Ovary (tissue), 10 donors: ENCODE measurements around the gene MYMX. TPM values are rescaled to one million over a fixed set of nuclear protein-coding genes. Genes with fewer than 3 reads are reported as not detected.

Source experiments
- DNase-seq, 5 donors: peaks; one replicate each; pipeline ENCODE4 v3.0.0-alpha.2; 2019 to 2020
- H3K27ac ChIP-seq, 2 donors: fragments of 200-600 bp; one replicate each; pipeline versions ENCODE4 v1.5.1 to v1.8.0; 2019 to 2022
- H3K27me3 ChIP-seq: fragments of 200-600 bp; one replicate; pipeline ENCODE4 v1.8.0; 2022
- H3K36me3 ChIP-seq: fragments of 200-600 bp; sonication (generic); one replicate; pipeline ENCODE4 v1.5.1; 2019
- H3K4me1 ChIP-seq: one replicate; pipeline ENCODE4 v1.8.1; 2013; ENCODE audit warnings: mild to moderate bottlenecking, moderate library complexity; ENCODE audit not compliant: insufficient read depth
- H3K4me3 ChIP-seq: fragments of 200-600 bp; sonication (generic); one replicate; pipeline ENCODE4 v1.5.1; 2017
- H3K9me3 ChIP-seq, 2 donors: fragments of 200-600 bp in 1 of 2; sonication (generic) in 1 of 2; one replicate each; pipeline versions ENCODE4 v1.5.1 to v1.8.1; 2013 to 2019; ENCODE audit warnings: mild to moderate bottlenecking in 1 of 2, moderate library complexity in 1 of 2
- EP300 ChIP-seq: sonication (generic); formaldehyde crosslinking; IDR thresholded peaks from one replicate; pipeline ENCODE4 v1.6.1; 2017; ENCODE audit warnings: antibody characterized with exemption
- POLR2A ChIP-seq: fragments of 450-650 bp; IDR thresholded peaks from one replicate; pipeline ENCODE4 v1.6.1; 2017; ENCODE audit warnings: antibody characterized with exemption, mild to moderate bottlenecking, moderate library complexity
- WGBS, 3 donors: extraction: QIAGEN DNeasy Blood & Tissue Kit in 1 of 3; methylation state at CpG; one replicate each; pipeline versions ENCODE4 v1.1.5 to v1.1.7; 2013 to 2017; 5-methylcytosine and 5-hydroxymethylcytosine counted together
- intact Hi-C, 4 donors: fragments of 100-400 bp; cut with DNase I; formaldehyde crosslinking; loops; one replicate each; pipeline versions ENCODE4 v1.11.0 to v1.15.1; 2022 to 2023
- long read RNA-seq, 3 donors: library from polyadenylated mRNA in 2 of 3; unstranded in 2 of 3; transcript quantifications; one replicate each; pipeline ENCODE4 v2.0.0 and lab custom pipeline, GENCODE V29; 2021 to 2026
- polyA plus RNA-seq, 2 donors: library from polyadenylated mRNA; stranded (reverse); fragments of 200-250 nt in 1 of 2; fragments of 350-450 nt in 1 of 2; fragmentation: Illumina TruSeq in 1 of 2; extraction: RNeasy Lipid Tissue Mini Kit (QIAGEN cat#74804) in 1 of 2; gene quantifications; one replicate each; pipeline ENCODE4 v1.2.3, GENCODE V29; 2013 to 2014
- total RNA-seq, 7 donors: library from RNA; depleted of rRNA in 2 of 7; stranded (reverse); fragments of >200 nt in 2 of 7; fragmentation: NEBNext Ultra II Directional in 3 of 7; extraction: Animal tissue kit (Norgen Biotek cat#: 25700) in 3 of 7; gene quantifications; one replicate each; pipeline versions ENCODE4 v1.1.0 to v1.2.4, GENCODE V29; 2016 to 2023
- TF ChIP-seq, protein P1 (sequence below), 3 donors: fragments of 450-650 bp in 2 of 3; fragments of 200-600 bp in 1 of 3; IDR thresholded peaks; one replicate each; pipeline versions ENCODE4 v1.5.1 to v1.8.0; 2016 to 2022; ENCODE audit warnings: antibody characterized with exemption in 3 of 3, mild to moderate bottlenecking in 1 of 3
- donor health status: DM: no; HTN: no; CAD: no; lungs with moderate emphysema.
- donor health status: DM: no; HTN: no; CAD: no.
- donor health status: Bipolar disorder and iron deficiency.
- donor health status: DM: yes; HTN: yes; CAD: no.
- donor health status: DM: no; HTN: no; CAD: no.
- donor health status: DM: yes; HTN: yes; CAD: no.

The MYMX gene
- total RNA-seq (under 1 TPM in 2 of 7 donors, not detected in 5; 0.43 to 0.50 TPM), polyA plus RNA-seq (under 1 TPM; 0.40 to 0.42 TPM)
- long read RNA-seq, donor 1, partial matches to known transcripts: 0 of 2 reads
- long read RNA-seq, donor 1, other reads (novel, unspliced or antisense): 2 of 2 reads
- long read RNA-seq, donor 2, partial matches to known transcripts: 0 of 2 reads
- long read RNA-seq, donor 2, other reads (novel, unspliced or antisense): 0 of 2 reads
- long read RNA-seq, donor 3: 0 reads

- intact Hi-C loops: no loop called here
- H3K4me1 ChIP-seq: peaks cover 12% of the 10 kb centered on the region
These were observed at the start of gene MYMX for GRCh38 chr6:44216677-44217331. MYMX (plus strand) TSS chr6:44216926; CDS start chr6:44217472, 546 bp downstream.

GRCh38 chr6:44167567-44167966 is 49.2 kb upstream of the MYMX start:
- DNase-seq: no peak
- Histone ChIP-seq H3K4me1 (no peaks in the 10 kb centered on the region), H3K27ac (no peak overlapping the region), H3K36me3 (no peaks in the 10 kb centered on the region), H3K27me3 (no peaks in the 10 kb centered on the region), H3K9me3 (no peaks in the 10 kb centered on the region), H3K4me3 (no peak overlapping the region)
- 100% methylated on average over 1 of the region's 1 CpG for WGBS, 3 donors
- intact Hi-C loops: no loop called here
- TF ChIP-seq POLR2A: no peak
- TF ChIP-seq, protein P1, sequence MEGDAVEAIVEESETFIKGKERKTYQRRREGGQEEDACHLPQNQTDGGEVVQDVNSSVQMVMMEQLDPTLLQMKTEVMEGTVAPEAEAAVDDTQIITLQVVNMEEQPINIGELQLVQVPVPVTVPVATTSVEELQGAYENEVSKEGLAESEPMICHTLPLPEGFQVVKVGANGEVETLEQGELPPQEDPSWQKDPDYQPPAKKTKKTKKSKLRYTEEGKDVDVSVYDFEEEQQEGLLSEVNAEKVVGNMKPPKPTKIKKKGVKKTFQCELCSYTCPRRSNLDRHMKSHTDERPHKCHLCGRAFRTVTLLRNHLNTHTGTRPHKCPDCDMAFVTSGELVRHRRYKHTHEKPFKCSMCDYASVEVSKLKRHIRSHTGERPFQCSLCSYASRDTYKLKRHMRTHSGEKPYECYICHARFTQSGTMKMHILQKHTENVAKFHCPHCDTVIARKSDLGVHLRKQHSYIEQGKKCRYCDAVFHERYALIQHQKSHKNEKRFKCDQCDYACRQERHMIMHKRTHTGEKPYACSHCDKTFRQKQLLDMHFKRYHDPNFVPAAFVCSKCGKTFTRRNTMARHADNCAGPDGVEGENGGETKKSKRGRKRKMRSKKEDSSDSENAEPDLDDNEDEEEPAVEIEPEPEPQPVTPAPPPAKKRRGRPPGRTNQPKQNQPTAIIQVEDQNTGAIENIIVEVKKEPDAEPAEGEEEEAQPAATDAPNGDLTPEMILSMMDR (IDR thresholded peaks at IDR 0.05): no peak
- no peak for TF ChIP-seq EP300

More at GRCh38 chr6:44216677-44217331, at the start of gene MYMX:
- TF ChIP-seq, protein P1 (IDR thresholded peaks at IDR 0.05): no peak
- TF ChIP-seq POLR2A (no peak), EP300 (no peak)
- Histone ChIP-seq H3K4me3 (no peak within 1 kb of the TSS), H3K27ac (no peak within 1 kb of the TSS), H3K36me3 (no peaks in the 10 kb centered on the region), H3K9me3 (no peaks in the 10 kb centered on the region), H3K27me3 (no peaks in the 10 kb centered on the region)
- 19 to 29% (median 20%) methylated on average over 7 of the region's 7 CpGs for WGBS, 3 donors
- peak in 3 of 5 donors; percentile 20 to 55 (median 37) for DNase-seq

- TF ChIP-seq POLR2A (no peak), EP300 (no peak)
- TF ChIP-seq, protein P1 (IDR thresholded peaks at IDR 0.05): no peak
- intact Hi-C loops: no loop called here
- H3K27me3 ChIP-seq: no peaks in the 10 kb centered on the region
- no peaks in the 10 kb centered on the region for H3K9me3 ChIP-seq
- no peaks in the 10 kb centered on the region for H3K4me1 ChIP-seq
- no peak for DNase-seq
- H3K4me3 ChIP-seq: no peak overlapping the region
- H3K27ac ChIP-seq: no peak overlapping the region
- WGBS, 3 donors: 23 to 54% (median 34%) methylated on average over 9 of the region's 9 CpGs
- H3K36me3 ChIP-seq: no peaks in the 10 kb centered on the region
These were observed 47.6 kb upstream of the MYMX start for GRCh38 chr6:44169154-44169553.

GRCh38 chr6:44169886-44170570 is 46.7 kb upstream of the MYMX start:
- WGBS, 3 donors: 66 to 74% (median 70%) methylated on average over 10 of the region's 10 CpGs
- no peak for TF ChIP-seq EP300
- no peak for TF ChIP-seq POLR2A
- TF ChIP-seq, protein P1 (IDR thresholded peaks at IDR 0.05): no peak
- H3K9me3 ChIP-seq: no peaks in the 10 kb centered on the region
- no peak for DNase-seq
- H3K4me3 ChIP-seq: no peak overlapping the region
- H3K27me3 ChIP-seq: no peaks in the 10 kb centered on the region
- H3K27ac ChIP-seq: no peak overlapping the region
- intact Hi-C loops: loop anchor here (5.0 to 10.0 kb wide), 3 partner anchors 62 to 165 kb away; no protein-coding TSS in a partner anchor
- no peaks in the 10 kb centered on the region for H3K4me1 ChIP-seq
- no peaks in the 10 kb centered on the region for H3K36me3 ChIP-seq
